ENCODE results near the gene MAGOH. TPM values are rescaled to one million over a fixed set of nuclear protein-coding genes. Genes with fewer than 3 reads are reported as not detected.

MAGOH gene
- total RNA-seq, 2 experiments from 2014 or later = 85.7 to 89.5 TPM

DNA sequence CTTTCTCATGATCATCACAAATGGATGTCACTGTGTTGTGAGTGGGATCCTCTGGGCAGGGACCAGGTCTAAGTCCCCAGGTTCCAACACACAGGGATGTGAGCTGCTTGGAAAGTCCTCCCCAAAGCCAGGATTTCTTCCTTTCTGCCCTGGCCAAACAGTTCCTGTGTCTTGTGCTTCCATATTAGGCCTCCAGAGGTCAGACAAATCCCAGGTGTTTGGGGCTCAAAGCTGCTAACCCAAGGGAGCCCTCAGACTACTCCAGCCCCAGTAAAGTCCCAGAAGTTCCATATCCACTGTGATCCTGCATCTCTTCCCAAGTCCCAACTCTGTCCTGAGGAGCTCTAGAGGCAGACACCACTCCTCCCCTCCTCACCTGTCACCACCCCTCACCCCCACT lies 27.7 kb upstream of the MAGOH start:
- H3K9me3 Mint-ChIP-seq = no peaks in the 10 kb centered on the region
- peaks cover 48% of the 10 kb centered on the region for H3K36me3 Mint-ChIP-seq
- H3K27me3 Mint-ChIP-seq = no peaks in the 10 kb centered on the region
- intact Hi-C loops (cut with micrococcal nuclease) = no loop called here
- POLR2A ChIA-PET = no interaction called here
- CTCF ChIA-PET = interaction anchor here (2.5 kb wide), 1 partner anchor 128 kb away, joined by 8 read pairs; no protein-coding TSS in a partner anchor
- no peak for DNase-seq
- H3K27ac Mint-ChIP-seq = no peak overlapping the region
- H3K4me3 Mint-ChIP-seq = no peak overlapping the region
- H3K4me1 Mint-ChIP-seq (ENCODE audit: low read depth) = no peaks in the 10 kb centered on the region

- Mint-ChIP-seq H3K27ac (no peak overlapping the region), H3K4me1 (ENCODE audit: low read depth) (no peaks in the 10 kb centered on the region), H3K9me3 (no peaks in the 10 kb centered on the region), H3K27me3 (no peaks in the 10 kb centered on the region), H3K36me3 (peaks cover 48% of the 10 kb centered on the region), H3K4me3 (no peak overlapping the region)
- intact Hi-C loops (cut with micrococcal nuclease) = no loop called here
- DNase-seq = no peak
- CTCF ChIA-PET = interaction anchor here (2.5 kb wide), 1 partner anchor 128 kb away, joined by 8 read pairs; no protein-coding TSS in a partner anchor
- POLR2A ChIA-PET = no interaction called here
These were observed 27.3 kb upstream of the MAGOH start for GRCh38 chr1:53265581-53265980.

DNA sequence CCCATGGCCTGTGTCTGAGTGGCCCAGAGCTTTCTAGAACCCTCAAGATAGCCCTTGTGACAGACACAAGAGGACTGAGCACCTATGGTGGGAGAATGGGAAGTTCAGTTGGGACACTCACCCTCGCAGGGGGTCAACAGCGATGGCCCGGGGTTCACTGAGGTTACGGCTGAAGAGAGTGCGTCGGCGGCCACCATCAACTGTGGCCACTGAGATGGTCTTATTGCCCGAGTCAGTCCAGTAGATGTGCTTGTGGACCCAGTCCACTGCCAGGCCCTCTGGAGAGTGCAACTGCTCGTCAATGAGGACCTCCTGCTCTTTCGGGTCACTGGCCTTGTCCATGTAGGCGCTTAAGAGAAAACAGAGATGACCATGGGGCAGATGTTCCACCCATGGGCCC lies 25.7 kb upstream of the MAGOH start:
- POLR2A ChIA-PET = no interaction called here
- H3K9me3 Mint-ChIP-seq = no peaks in the 10 kb centered on the region
- no peaks in the 10 kb centered on the region for H3K4me1 Mint-ChIP-seq (ENCODE audit: low read depth)
- intact Hi-C loops (cut with micrococcal nuclease) = no loop called here
- H3K36me3 Mint-ChIP-seq = peaks cover 57% of the 10 kb centered on the region
- H3K4me3 Mint-ChIP-seq = no peak overlapping the region
- DNase-seq = no peak
- CTCF ChIA-PET = interaction anchor here (1.7 kb wide), 1 partner anchor 14 kb away, joined by 4 read pairs; no protein-coding TSS in a partner anchor
- no peaks in the 10 kb centered on the region for H3K27me3 Mint-ChIP-seq
- H3K27ac Mint-ChIP-seq = no peak overlapping the region

GRCh38 chr1:53262000-53262399 lies 23.7 kb upstream of the MAGOH start:
- intact Hi-C loops (cut with micrococcal nuclease) = no loop called here
- H3K4me1 Mint-ChIP-seq (ENCODE audit: low read depth) = no peaks in the 10 kb centered on the region
- CTCF ChIA-PET = interaction anchor here (1.2 to 1.7 kb wide), 3 partner anchors 13 to 17 kb away, joined by 3 to 4 read pairs (median 3); no protein-coding TSS in a partner anchor
- no peaks in the 10 kb centered on the region for H3K27me3 Mint-ChIP-seq
- H3K27ac Mint-ChIP-seq = no peak overlapping the region
- peaks cover 56% of the 10 kb centered on the region for H3K36me3 Mint-ChIP-seq
- no peak for DNase-seq
- no peaks in the 10 kb centered on the region for H3K9me3 Mint-ChIP-seq
- POLR2A ChIA-PET = no interaction called here
- no peak overlapping the region for H3K4me3 Mint-ChIP-seq

- Mint-ChIP-seq H3K27ac (no peak overlapping the region), H3K36me3 (peaks cover 57% of the 10 kb centered on the region), H3K9me3 (no peaks in the 10 kb centered on the region), H3K27me3 (no peaks in the 10 kb centered on the region), H3K4me1 (ENCODE audit: low read depth) (no peaks in the 10 kb centered on the region), H3K4me3 (no peak overlapping the region)
- POLR2A ChIA-PET = no interaction called here
- no peak for DNase-seq
- intact Hi-C loops (cut with micrococcal nuclease) = no loop called here
- CTCF ChIA-PET = interaction anchor here (1.4 to 1.7 kb wide), 2 partner anchors 12 to 17 kb away, joined by 3 to 4 read pairs; no protein-coding TSS in a partner anchor
These were observed 22.4 kb upstream of the MAGOH start for GRCh38 chr1:53260631-53261247.

GRCh38 chr1:53259932-53260331 lies 21.6 kb upstream of the MAGOH start:
- ChIA-PET POLR2A (no interaction called here), CTCF (no interaction called here)
- DNase-seq = no peak
- Mint-ChIP-seq H3K9me3 (no peaks in the 10 kb centered on the region), H3K4me3 (no peak overlapping the region), H3K4me1 (ENCODE audit: low read depth) (no peaks in the 10 kb centered on the region), H3K27me3 (no peaks in the 10 kb centered on the region), H3K27ac (no peak overlapping the region), H3K36me3 (peaks cover 55% of the 10 kb centered on the region)
- intact Hi-C loops (cut with micrococcal nuclease) = no loop called here

GRCh38 chr1:53258216-53258615 lies 19.9 kb upstream of the MAGOH start:
- ChIA-PET POLR2A (no interaction called here), CTCF (interaction anchor here (1.1 kb wide), 1 partner anchor 135 kb away, joined by 3 read pairs; no protein-coding TSS in a partner anchor)
- Mint-ChIP-seq H3K27ac (no peak overlapping the region), H3K36me3 (peaks cover 48% of the 10 kb centered on the region), H3K9me3 (no peaks in the 10 kb centered on the region), H3K4me1 (ENCODE audit: low read depth) (no peaks in the 10 kb centered on the region), H3K27me3 (no peaks in the 10 kb centered on the region), H3K4me3 (no peak overlapping the region)
- no peak for DNase-seq
- intact Hi-C loops (cut with micrococcal nuclease) = no loop called here

- ChIA-PET POLR2A (no interaction called here), CTCF (no interaction called here)
- Mint-ChIP-seq H3K27me3 (no peaks in the 10 kb centered on the region), H3K27ac (no peak overlapping the region), H3K9me3 (no peaks in the 10 kb centered on the region), H3K4me1 (ENCODE audit: low read depth) (no peaks in the 10 kb centered on the region), H3K36me3 (peaks cover 47% of the 10 kb centered on the region), H3K4me3 (no peak overlapping the region)
- intact Hi-C loops (cut with micrococcal nuclease) = no loop called here
- DNase-seq = no peak
These were observed 19.2 kb upstream of the MAGOH start for GRCh38 chr1:53257454-53258081.

DNA sequence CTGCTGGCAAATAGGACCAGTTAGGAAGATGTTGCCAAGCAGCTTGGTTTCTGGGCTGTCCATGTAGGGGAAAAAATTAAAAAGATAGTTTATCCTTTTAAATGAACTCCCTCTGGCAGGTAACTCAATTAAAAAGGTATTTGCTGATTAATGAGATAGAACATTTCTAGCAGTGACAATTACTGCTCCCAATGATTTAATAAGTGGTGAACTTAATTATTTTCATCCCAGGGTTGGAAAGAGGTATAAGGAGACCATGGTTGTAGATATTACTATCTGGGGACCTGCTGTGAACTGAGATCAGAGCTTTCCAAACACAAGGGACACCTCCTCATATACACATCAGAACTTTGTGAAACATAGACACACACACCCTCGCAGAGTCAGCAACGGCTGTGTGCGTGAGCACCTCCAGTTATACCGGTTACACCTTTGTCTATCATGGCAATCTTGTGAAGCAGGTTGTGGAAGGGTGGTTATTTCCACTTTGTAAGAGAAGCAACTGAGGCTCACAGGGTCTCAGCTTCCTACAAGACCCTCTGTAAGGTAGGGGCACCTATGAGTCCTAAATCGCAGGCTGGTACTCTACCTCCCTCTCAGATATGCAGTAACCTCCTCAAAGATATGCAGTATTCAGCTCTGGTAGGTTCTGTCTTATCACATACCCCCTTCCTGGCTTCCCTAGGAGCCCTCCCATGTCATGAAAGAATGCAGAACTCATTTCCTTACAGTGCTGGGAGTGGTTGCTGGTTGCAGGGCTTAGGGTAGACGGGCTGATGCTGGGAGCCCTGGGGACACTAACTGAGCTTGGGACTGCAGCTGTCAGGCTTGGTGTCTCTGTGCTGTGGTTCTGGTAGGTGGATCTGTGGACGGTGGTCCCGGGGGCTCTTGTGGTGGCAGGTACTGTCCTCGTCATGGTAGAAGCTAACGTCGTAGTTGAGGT lies 18.5 kb upstream of the MAGOH start:
- Mint-ChIP-seq H3K9me3 (no peaks in the 10 kb centered on the region), H3K36me3 (peaks cover 49% of the 10 kb centered on the region), H3K4me1 (ENCODE audit: low read depth) (no peaks in the 10 kb centered on the region), H3K27me3 (no peaks in the 10 kb centered on the region), H3K4me3 (no peak overlapping the region), H3K27ac (no peak overlapping the region)
- DNase-seq = no peak
- CTCF ChIA-PET = interaction anchor here (0.8 kb wide), 1 partner anchor 73 kb away, joined by 3 read pairs; no protein-coding TSS in a partner anchor
- POLR2A ChIA-PET = no interaction called here
- intact Hi-C loops (cut with micrococcal nuclease) = no loop called here

DNA sequence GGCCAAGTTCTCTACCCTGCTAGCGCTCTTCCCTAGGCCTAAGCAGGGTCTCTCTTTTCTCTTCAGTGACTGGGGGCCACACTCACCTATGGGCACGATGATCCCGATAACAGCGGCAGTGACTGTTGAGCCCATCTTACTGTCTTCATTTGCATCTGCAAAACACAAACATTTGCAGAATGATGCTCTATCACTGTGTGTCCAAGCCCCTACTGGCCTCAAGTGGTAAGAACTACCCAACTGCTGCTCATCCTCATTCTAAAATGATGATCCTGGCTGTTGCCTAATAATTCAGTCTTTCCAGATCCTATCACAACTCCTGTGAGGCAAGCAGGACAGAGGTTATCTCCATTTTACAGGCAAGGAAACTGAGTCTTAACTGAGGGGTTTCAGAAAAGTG lies 16.7 kb upstream of the MAGOH start:
- H3K4me1 Mint-ChIP-seq (ENCODE audit: low read depth) = no peaks in the 10 kb centered on the region
- intact Hi-C loops (cut with micrococcal nuclease) = no loop called here

DNA sequence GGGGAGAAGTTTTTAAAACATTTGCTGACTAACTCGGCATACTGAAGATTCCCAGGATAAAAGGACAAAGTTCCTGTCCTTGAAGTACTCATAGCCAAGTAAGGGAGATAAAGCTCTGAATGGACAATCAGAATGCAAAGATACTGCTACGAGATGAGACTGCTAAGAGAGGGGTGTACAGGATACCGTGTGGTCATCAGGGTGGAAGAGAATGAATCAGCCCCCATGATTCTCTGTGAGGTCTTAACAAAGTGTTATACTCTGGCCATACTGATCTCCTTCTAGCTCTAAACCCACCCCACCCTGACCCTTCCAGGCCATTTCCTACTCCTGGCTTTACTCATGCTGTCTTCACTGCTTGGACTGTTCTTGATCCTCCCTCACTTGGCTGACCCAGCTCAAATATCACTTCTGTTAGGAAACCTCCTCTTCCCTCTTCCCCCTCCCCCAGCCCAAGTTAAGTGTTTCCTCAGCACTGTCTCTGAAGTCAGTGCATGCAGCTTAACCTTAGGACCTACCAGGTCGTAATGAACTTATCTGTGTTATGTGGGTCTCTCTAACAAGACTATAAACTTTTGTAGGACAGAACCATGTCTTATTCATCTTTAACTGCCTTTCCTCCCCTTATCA lies 15.8 kb upstream of the MAGOH start:
- ChIA-PET POLR2A (no interaction called here), CTCF (no interaction called here)
- DNase-seq = no peak
- Mint-ChIP-seq H3K36me3 (peaks cover 55% of the 10 kb centered on the region), H3K4me3 (no peak overlapping the region), H3K9me3 (no peaks in the 10 kb centered on the region), H3K4me1 (ENCODE audit: low read depth) (no peaks in the 10 kb centered on the region), H3K27ac (no peak overlapping the region), H3K27me3 (no peaks in the 10 kb centered on the region)
- intact Hi-C loops (cut with micrococcal nuclease) = no loop called here

More for the DNA sequence above, 16.7 kb upstream of the MAGOH start:
- H3K36me3 Mint-ChIP-seq = peaks cover 53% of the 10 kb centered on the region
- ChIA-PET CTCF (interaction anchor here (0.9 kb wide), 1 partner anchor 139 kb away, joined by 3 read pairs; no protein-coding TSS in a partner anchor), POLR2A (no interaction called here)
- H3K9me3 Mint-ChIP-seq = no peaks in the 10 kb centered on the region
- no peak for DNase-seq
- H3K4me3 Mint-ChIP-seq = no peak overlapping the region
- no peaks in the 10 kb centered on the region for H3K27me3 Mint-ChIP-seq
- H3K27ac Mint-ChIP-seq = no peak overlapping the region

GRCh38 chr1:53250325-53250724 lies 12.0 kb upstream of the MAGOH start:
- Mint-ChIP-seq H3K27me3 (no peaks in the 10 kb centered on the region), H3K9me3 (no peaks in the 10 kb centered on the region), H3K4me3 (no peak overlapping the region), H3K36me3 (peaks cover 52% of the 10 kb centered on the region), H3K4me1 (ENCODE audit: low read depth) (no peaks in the 10 kb centered on the region), H3K27ac (no peak overlapping the region)
- CTCF ChIA-PET = no interaction called here
- intact Hi-C loops (cut with micrococcal nuclease) = no loop called here
- POLR2A ChIA-PET = no interaction called here
- no peak for DNase-seq
